ENCODE data around the gene COL26A1. TPM values are rescaled to one million over a fixed set of nuclear protein-coding genes. Genes with fewer than 3 reads are reported as not detected.

COL26A1 gene
- total RNA-seq, 2 experiments from 2014 or later: not detected

- H3K9me3 Mint-ChIP-seq: no peaks in the 10 kb centered on the region
Measured at GRCh38 chr7:101593556-101593955, 230.9 kb downstream of the COL26A1 start.

GRCh38 chr7:101594790-101595189 lies 232.1 kb downstream of the COL26A1 start:
- ATAC-seq: no peak
- no peak overlapping the region for H3K27ac Mint-ChIP-seq
- CTCF ChIA-PET: interaction anchor here (1.8 kb wide), 1 partner anchor 8 kb away, joined by 7 read pairs; no protein-coding TSS in a partner anchor

More at GRCh38 chr7:101593556-101593955, 230.9 kb downstream of the COL26A1 start:
- no peak overlapping the region for H3K4me3 Mint-ChIP-seq
- intact Hi-C loops (cut with micrococcal nuclease): no loop called here
- CTCF ChIA-PET: interaction anchor here (1.8 kb wide), 1 partner anchor 9 kb away, joined by 7 read pairs; no protein-coding TSS in a partner anchor
- no peak for TF ChIP-seq CTCF (IDR thresholded peaks at IDR 0.05)
- no peak for DNase-seq
- no peak for ATAC-seq
- POLR2A ChIA-PET: no interaction called here
- no peaks in the 10 kb centered on the region for H3K36me3 Mint-ChIP-seq (ENCODE audit: low read depth)
- H3K4me1 Mint-ChIP-seq (ENCODE audit: low read depth): no peaks in the 10 kb centered on the region
- H3K27me3 Mint-ChIP-seq: peaks cover 2% of the 10 kb centered on the region
- no peak overlapping the region for H3K27ac Mint-ChIP-seq

GRCh38 chr7:101595246-101595645 lies 232.6 kb downstream of the COL26A1 start:
- no peaks in the 10 kb centered on the region for H3K4me1 Mint-ChIP-seq (ENCODE audit: low read depth)
- no peaks in the 10 kb centered on the region for H3K36me3 Mint-ChIP-seq (ENCODE audit: low read depth)
- ATAC-seq: no peak
- CTCF ChIA-PET: no interaction called here
- H3K27me3 Mint-ChIP-seq: peaks cover 2% of the 10 kb centered on the region
- no peaks in the 10 kb centered on the region for H3K9me3 Mint-ChIP-seq
- DNase-seq: no peak
- POLR2A ChIA-PET: no interaction called here
- TF ChIP-seq CTCF (IDR thresholded peaks at IDR 0.05): no peak
- H3K27ac Mint-ChIP-seq: no peak overlapping the region
- intact Hi-C loops (cut with micrococcal nuclease): no loop called here
- H3K4me3 Mint-ChIP-seq: no peak overlapping the region

More at GRCh38 chr7:101594790-101595189, 232.1 kb downstream of the COL26A1 start:
- no peaks in the 10 kb centered on the region for H3K4me1 Mint-ChIP-seq (ENCODE audit: low read depth)
- intact Hi-C loops (cut with micrococcal nuclease): no loop called here
- DNase-seq: no peak
- POLR2A ChIA-PET: no interaction called here
- no peak for TF ChIP-seq CTCF (IDR thresholded peaks at IDR 0.05)
- no peak overlapping the region for H3K4me3 Mint-ChIP-seq
- H3K36me3 Mint-ChIP-seq (ENCODE audit: low read depth): no peaks in the 10 kb centered on the region
- no peaks in the 10 kb centered on the region for H3K9me3 Mint-ChIP-seq
- H3K27me3 Mint-ChIP-seq: peaks cover 2% of the 10 kb centered on the region

GRCh38 chr7:101595766-101596537 lies 233.3 kb downstream of the COL26A1 start:
- H3K27ac Mint-ChIP-seq: no peak overlapping the region
- H3K9me3 Mint-ChIP-seq: no peaks in the 10 kb centered on the region
- H3K36me3 Mint-ChIP-seq (ENCODE audit: low read depth): no peaks in the 10 kb centered on the region
- DNase-seq: no peak
- ATAC-seq: no peak
- no peaks in the 10 kb centered on the region for H3K4me1 Mint-ChIP-seq (ENCODE audit: low read depth)
- peaks cover 2% of the 10 kb centered on the region for H3K27me3 Mint-ChIP-seq
- ChIA-PET POLR2A (no interaction called here), CTCF (no interaction called here)
- intact Hi-C loops (cut with micrococcal nuclease): no loop called here
- no peak overlapping the region for H3K4me3 Mint-ChIP-seq
- no peak for TF ChIP-seq CTCF (IDR thresholded peaks at IDR 0.05)

GRCh38 chr7:101596898-101597297 lies 234.2 kb downstream of the COL26A1 start:
- Mint-ChIP-seq H3K4me1 (ENCODE audit: low read depth) (no peaks in the 10 kb centered on the region), H3K9me3 (no peaks in the 10 kb centered on the region), H3K36me3 (ENCODE audit: low read depth) (no peaks in the 10 kb centered on the region), H3K27me3 (peaks cover 2% of the 10 kb centered on the region), H3K27ac (no peak overlapping the region), H3K4me3 (no peak overlapping the region)
- ATAC-seq (no peak), DNase-seq (no peak)
- ChIA-PET POLR2A (no interaction called here), CTCF (no interaction called here)
- TF ChIP-seq CTCF (IDR thresholded peaks at IDR 0.05): no peak
- intact Hi-C loops (cut with micrococcal nuclease): no loop called here

All from activated CD8-positive, alpha-beta T cell treated with anti-CD3 and anti-CD28 coated beads for 36 hours (primary cell).